MCF 10A (cell line): ENCODE data around the gene TMEM135. TPM values are rescaled to one million over a fixed set of nuclear protein-coding genes. Genes with fewer than 3 reads are reported as not detected.

Experiments
- BruUV-seq: library from RNA; stranded (reverse); fragments of 400-500 nt; replicated peaks from 2 replicates; lab custom pipeline; 2021; lab: Mats Ljungman, UMichigan
- CTCF ChIA-PET: fragments of 300-600 bp; sonication (Branson Sonifier 250); formaldehyde crosslinking; extraction: SDS; loops from one replicate; lab custom pipeline; 2021; ENCODE audit warnings: antibody characterized with exemption, inconsistent platforms; lab: Yijun Ruan, JAX
- POLR2A ChIA-PET: fragments of 300-600, 350-650 bp; sonication (Branson Sonifier 250); formaldehyde crosslinking; extraction: SDS; loops from one replicate; lab custom pipeline; 2020; ENCODE audit warnings: antibody characterized with exemption, inconsistent platforms; lab: Yijun Ruan, JAX
- DNase-seq: peaks from one replicate; pipeline ENCODE4 v3.0.0-alpha.2; 2018; ENCODE audit not compliant: unreplicated experiment
- H3K27ac Mint-ChIP-seq: one replicate; pipeline ENCODE4 v1.8.0; 2022; ENCODE audit warnings: mild to moderate bottlenecking, low read depth, mixed read lengths; ENCODE audit not compliant: unreplicated experiment
- H3K27me3 Mint-ChIP-seq: one replicate; pipeline ENCODE4 v1.8.0; 2022; ENCODE audit warnings: mixed read lengths; ENCODE audit not compliant: insufficient read depth, unreplicated experiment
- H3K36me3 Mint-ChIP-seq: one replicate; pipeline ENCODE4 v1.8.0; 2022; ENCODE audit warnings: mild to moderate bottlenecking, moderate library complexity, mixed read lengths; ENCODE audit not compliant: insufficient read depth, unreplicated experiment
- H3K4me1 Mint-ChIP-seq: one replicate; pipeline ENCODE4 v1.8.0; 2022; ENCODE audit warnings: mixed read lengths; ENCODE audit not compliant: insufficient read depth, unreplicated experiment
- H3K4me3 Mint-ChIP-seq: one replicate; pipeline ENCODE4 v1.8.0; 2022; ENCODE audit warnings: mild to moderate bottlenecking, moderate library complexity, mixed read lengths; ENCODE audit not compliant: unreplicated experiment
- H3K9me3 Mint-ChIP-seq: one replicate; pipeline ENCODE4 v1.8.0; 2022; ENCODE audit warnings: mixed read lengths; ENCODE audit not compliant: unreplicated experiment
- intact Hi-C: fragments of 100-400 bp; cut with micrococcal nuclease; formaldehyde crosslinking; loops from 2 replicates; pipeline ENCODE4 v1.14.1; 2022
- total RNA-seq: library from RNA; stranded (reverse); gene quantifications from 2 replicates; pipeline ENCODE4 v1.2.3, GENCODE V29; 2022
- TF ChIP-seq, protein P1 (sequence below): fragments of 200-600 bp; IDR thresholded peaks from one replicate; pipeline ENCODE4 v1.8.0; 2022; ENCODE audit warnings: antibody characterized with exemption, mild to moderate bottlenecking; ENCODE audit not compliant: unreplicated experiment

The TMEM135 gene
- total RNA-seq, 1 experiment from 2014 or later = 10.7 TPM

- intact Hi-C loops = no loop called here
- no peaks in the 10 kb centered on the region for H3K4me1 Mint-ChIP-seq
- H3K9me3 Mint-ChIP-seq = no peaks in the 10 kb centered on the region
- POLR2A ChIA-PET = interaction anchor here (1.7 kb wide), 1 partner anchor 9 kb away, joined by 4 read pairs; no protein-coding TSS in a partner anchor
- H3K36me3 Mint-ChIP-seq = peaks cover 15% of the 10 kb centered on the region
- CTCF ChIA-PET = no interaction called here
- no TSS peak for BruUV-seq
- TF ChIP-seq, protein P1, sequence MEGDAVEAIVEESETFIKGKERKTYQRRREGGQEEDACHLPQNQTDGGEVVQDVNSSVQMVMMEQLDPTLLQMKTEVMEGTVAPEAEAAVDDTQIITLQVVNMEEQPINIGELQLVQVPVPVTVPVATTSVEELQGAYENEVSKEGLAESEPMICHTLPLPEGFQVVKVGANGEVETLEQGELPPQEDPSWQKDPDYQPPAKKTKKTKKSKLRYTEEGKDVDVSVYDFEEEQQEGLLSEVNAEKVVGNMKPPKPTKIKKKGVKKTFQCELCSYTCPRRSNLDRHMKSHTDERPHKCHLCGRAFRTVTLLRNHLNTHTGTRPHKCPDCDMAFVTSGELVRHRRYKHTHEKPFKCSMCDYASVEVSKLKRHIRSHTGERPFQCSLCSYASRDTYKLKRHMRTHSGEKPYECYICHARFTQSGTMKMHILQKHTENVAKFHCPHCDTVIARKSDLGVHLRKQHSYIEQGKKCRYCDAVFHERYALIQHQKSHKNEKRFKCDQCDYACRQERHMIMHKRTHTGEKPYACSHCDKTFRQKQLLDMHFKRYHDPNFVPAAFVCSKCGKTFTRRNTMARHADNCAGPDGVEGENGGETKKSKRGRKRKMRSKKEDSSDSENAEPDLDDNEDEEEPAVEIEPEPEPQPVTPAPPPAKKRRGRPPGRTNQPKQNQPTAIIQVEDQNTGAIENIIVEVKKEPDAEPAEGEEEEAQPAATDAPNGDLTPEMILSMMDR = no peak
- H3K27me3 Mint-ChIP-seq = no peaks in the 10 kb centered on the region
- no peak for DNase-seq
- no peak overlapping the region for H3K4me3 Mint-ChIP-seq
- H3K27ac Mint-ChIP-seq = no peak overlapping the region
These were observed 45.3 kb downstream of the TMEM135 start for GRCh38 chr11:87083029-87083428.

GRCh38 chr11:87092159-87092558 lies 54.4 kb downstream of the TMEM135 start:
- CTCF ChIA-PET = interaction anchor here (1.4 kb wide), 1 partner anchor 108 kb away, joined by 4 read pairs; no protein-coding TSS in a partner anchor
- peaks cover 12% of the 10 kb centered on the region for H3K36me3 Mint-ChIP-seq
- H3K4me1 Mint-ChIP-seq = no peaks in the 10 kb centered on the region
- no TSS peak for BruUV-seq
- peak; percentile 25 for DNase-seq
- POLR2A ChIA-PET = interaction anchor here (0.7 to 1.2 kb wide), 3 partner anchors 14 to 1318 kb away, joined by 3 to 4 read pairs (median 3); no protein-coding TSS in a partner anchor
- H3K9me3 Mint-ChIP-seq = peaks cover 7% of the 10 kb centered on the region
- intact Hi-C loops = no loop called here
- no peak overlapping the region for H3K27ac Mint-ChIP-seq
- TF ChIP-seq, protein P1 = no peak
- H3K4me3 Mint-ChIP-seq = no peak overlapping the region
- H3K27me3 Mint-ChIP-seq = no peaks in the 10 kb centered on the region

GRCh38 chr11:87092567-87092966 lies 54.8 kb downstream of the TMEM135 start:
- BruUV-seq = TSS peak; percentile 66
- CTCF ChIA-PET = interaction anchor here (0.6 to 1.4 kb wide), 2 partner anchors 109 to 1940 kb away, joined by 3 to 4 read pairs; no protein-coding TSS in a partner anchor

DNA sequence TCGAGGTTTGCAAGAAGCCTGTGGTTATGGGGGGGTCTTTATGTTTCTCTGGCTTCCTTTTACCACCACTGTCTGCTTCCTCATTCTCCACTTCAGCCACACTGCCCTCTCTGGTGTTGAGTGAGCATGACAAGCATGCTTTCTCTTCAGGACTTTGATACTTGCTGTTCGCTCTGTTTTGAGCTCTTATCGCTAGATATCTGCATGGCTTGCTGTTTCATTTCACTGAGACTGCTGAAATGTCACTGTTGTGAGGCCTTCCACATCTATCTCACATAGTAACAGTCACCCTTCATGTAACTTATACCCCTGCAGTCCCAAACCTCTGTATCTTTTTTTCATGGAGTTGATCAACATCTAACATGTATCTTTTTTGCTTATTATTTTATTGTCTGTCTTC lies 59.8 kb downstream of the TMEM135 start:
- POLR2A ChIA-PET = interaction anchor here (0.6 to 0.8 kb wide), 2 partner anchors 36 to 208 kb away, joined by 3 to 5 read pairs; no protein-coding TSS in a partner anchor
- peak; percentile 51 for DNase-seq
- intact Hi-C loops = no loop called here

More at GRCh38 chr11:87092567-87092966, 54.8 kb downstream of the TMEM135 start:
- POLR2A ChIA-PET = interaction anchor here (0.6 to 0.7 kb wide), 3 partner anchors 80 to 1318 kb away, joined by 3 read pairs; no protein-coding TSS in a partner anchor
- DNase-seq = no peak
- intact Hi-C loops = no loop called here
- Mint-ChIP-seq H3K4me1 (no peaks in the 10 kb centered on the region), H3K27me3 (no peaks in the 10 kb centered on the region), H3K9me3 (peaks cover 7% of the 10 kb centered on the region), H3K27ac (no peak overlapping the region), H3K36me3 (peaks cover 12% of the 10 kb centered on the region), H3K4me3 (no peak overlapping the region)
- TF ChIP-seq, protein P1 = no peak

More for the DNA sequence above, 59.8 kb downstream of the TMEM135 start:
- no TSS peak for BruUV-seq
- CTCF ChIA-PET = interaction anchor here (0.6 to 2.0 kb wide), 20 partner anchors 13 to 325 kb away, joined by 3 to 9 read pairs (median 4); partner anchors contain the start of gene TMEM135
- H3K9me3 Mint-ChIP-seq = peaks cover 7% of the 10 kb centered on the region
- TF ChIP-seq, protein P1 = peak; percentile 47
- no peak overlapping the region for H3K27ac Mint-ChIP-seq
- H3K4me3 Mint-ChIP-seq = no peak overlapping the region
- peaks cover 12% of the 10 kb centered on the region for H3K36me3 Mint-ChIP-seq
- H3K4me1 Mint-ChIP-seq = no peaks in the 10 kb centered on the region
- no peaks in the 10 kb centered on the region for H3K27me3 Mint-ChIP-seq
